ENCODE measurements around the gene ZCCHC7. TPM values are rescaled to one million over a fixed set of nuclear protein-coding genes. Genes with fewer than 3 reads are reported as not detected.
A peak's percentile ranks its signal among the peaks of the same experiment; 100 is the strongest.

ZCCHC7 gene
- total RNA-seq, 4 donors from 2014 or later: 12.1 to 19.1 (median 15.6) TPM

DNA sequence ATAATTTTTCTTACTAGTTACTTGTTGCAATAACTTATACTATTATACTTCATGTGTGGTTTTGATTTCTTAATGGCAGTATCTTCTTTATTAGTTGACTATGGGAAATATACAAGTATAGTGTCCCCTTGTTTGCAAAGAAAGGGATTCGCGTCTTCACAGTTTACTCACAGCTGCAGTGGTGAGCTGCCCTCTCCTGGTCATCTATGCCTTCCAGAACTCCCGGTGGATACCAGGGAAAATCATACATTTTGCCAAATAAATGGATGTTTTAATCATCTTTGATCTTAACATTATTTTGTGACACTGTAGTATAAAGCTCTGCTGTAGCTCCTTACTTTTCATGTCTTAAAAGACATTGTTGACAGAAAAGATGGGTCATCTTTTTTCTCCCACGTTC lies 142.0 kb downstream of the ZCCHC7 start:
- no peaks in the 10 kb centered on the region for H3K36me3 ChIP-seq
- H3K4me3 ChIP-seq: no peak overlapping the region
- intact Hi-C loops (cut with DNase I): no loop called here
- 84% methylated on average over 4 of the region's 4 CpGs for WGBS
- H3K27me3 ChIP-seq: no peaks in the 10 kb centered on the region
- TF ChIP-seq POLR2A (IDR thresholded peaks at IDR 0.05; ENCODE audit: low read depth) (no peak), EP300 (IDR thresholded peaks at IDR 0.05) (no peak), POLR2AphosphoS5 (IDR thresholded peaks at IDR 0.05) (no peak)
- TF ChIP-seq, protein P1, sequence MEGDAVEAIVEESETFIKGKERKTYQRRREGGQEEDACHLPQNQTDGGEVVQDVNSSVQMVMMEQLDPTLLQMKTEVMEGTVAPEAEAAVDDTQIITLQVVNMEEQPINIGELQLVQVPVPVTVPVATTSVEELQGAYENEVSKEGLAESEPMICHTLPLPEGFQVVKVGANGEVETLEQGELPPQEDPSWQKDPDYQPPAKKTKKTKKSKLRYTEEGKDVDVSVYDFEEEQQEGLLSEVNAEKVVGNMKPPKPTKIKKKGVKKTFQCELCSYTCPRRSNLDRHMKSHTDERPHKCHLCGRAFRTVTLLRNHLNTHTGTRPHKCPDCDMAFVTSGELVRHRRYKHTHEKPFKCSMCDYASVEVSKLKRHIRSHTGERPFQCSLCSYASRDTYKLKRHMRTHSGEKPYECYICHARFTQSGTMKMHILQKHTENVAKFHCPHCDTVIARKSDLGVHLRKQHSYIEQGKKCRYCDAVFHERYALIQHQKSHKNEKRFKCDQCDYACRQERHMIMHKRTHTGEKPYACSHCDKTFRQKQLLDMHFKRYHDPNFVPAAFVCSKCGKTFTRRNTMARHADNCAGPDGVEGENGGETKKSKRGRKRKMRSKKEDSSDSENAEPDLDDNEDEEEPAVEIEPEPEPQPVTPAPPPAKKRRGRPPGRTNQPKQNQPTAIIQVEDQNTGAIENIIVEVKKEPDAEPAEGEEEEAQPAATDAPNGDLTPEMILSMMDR (IDR thresholded peaks at IDR 0.05): peak in 1 of 3 experiments; percentile 13
- no peak for DNase-seq (ENCODE audit: extremely low spot score)
- no peaks in the 10 kb centered on the region for H3K9me3 ChIP-seq
- no peaks in the 10 kb centered on the region for H3K4me1 ChIP-seq
- H3K27ac ChIP-seq (replicated peaks in 1 of 4): no peak overlapping the region

- intact Hi-C loops (cut with DNase I): no loop called here
- H3K27me3 ChIP-seq: no peaks in the 10 kb centered on the region
- TF ChIP-seq, protein P1 (IDR thresholded peaks at IDR 0.05): no peak
- TF ChIP-seq POLR2AphosphoS5 (IDR thresholded peaks at IDR 0.05) (no peak), EP300 (IDR thresholded peaks at IDR 0.05) (no peak), POLR2A (IDR thresholded peaks at IDR 0.05; ENCODE audit: low read depth) (no peak)
- WGBS: 85% methylated on average over 1 of the region's 1 CpG
- no peak overlapping the region for H3K4me3 ChIP-seq
- no peaks in the 10 kb centered on the region for H3K4me1 ChIP-seq
- H3K9me3 ChIP-seq: no peaks in the 10 kb centered on the region
- no peaks in the 10 kb centered on the region for H3K36me3 ChIP-seq
- no peak overlapping the region for H3K27ac ChIP-seq (replicated peaks in 1 of 4)
- no peak for DNase-seq (ENCODE audit: extremely low spot score)
Observed at GRCh38 chr9:37264539-37264938, 144.2 kb downstream of the ZCCHC7 start.

DNA sequence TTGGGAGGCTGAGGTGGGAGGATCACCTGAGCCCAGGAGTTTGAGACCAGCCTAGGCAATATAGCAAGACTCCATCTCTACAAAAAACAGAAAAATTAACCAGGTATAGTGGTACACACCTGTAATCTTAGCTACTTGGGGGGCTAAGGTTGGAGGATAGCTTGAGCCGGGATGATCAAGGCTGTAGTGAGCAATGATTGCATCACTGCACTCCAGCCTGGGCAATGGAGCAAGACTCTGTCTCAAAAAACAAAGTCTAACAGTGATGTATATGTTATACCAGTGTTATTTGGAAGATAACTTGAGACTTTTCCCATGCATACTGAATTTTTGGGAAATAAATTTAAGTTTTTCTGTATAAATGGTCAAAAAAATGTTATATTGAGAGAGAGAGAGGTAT lies 146.3 kb downstream of the ZCCHC7 start:
- intact Hi-C loops (cut with DNase I): no loop called here

GRCh38 chr9:37269221-37269620 lies 148.8 kb downstream of the ZCCHC7 start:
- intact Hi-C loops (cut with DNase I): no loop called here
- Histone ChIP-seq H3K4me3 (no peak overlapping the region), H3K9me3 (peaks cover 0 to 4% (median 0%) of the 10 kb centered on the region in 4 donors), H3K27ac (replicated peaks in 1 of 4) (no peak overlapping the region), H3K36me3 (no peaks in the 10 kb centered on the region), H3K4me1 (no peaks in the 10 kb centered on the region), H3K27me3 (no peaks in the 10 kb centered on the region)
- 93% methylated on average over 5 of the region's 5 CpGs for WGBS
- TF ChIP-seq EP300 (IDR thresholded peaks at IDR 0.05): no peak
- no peak for TF ChIP-seq POLR2AphosphoS5 (IDR thresholded peaks at IDR 0.05)
- TF ChIP-seq, protein P1 (IDR thresholded peaks at IDR 0.05): no peak
- no peak for TF ChIP-seq POLR2A (IDR thresholded peaks at IDR 0.05; ENCODE audit: low read depth)
- no peak for DNase-seq (ENCODE audit: extremely low spot score)

More for the DNA sequence above, 146.3 kb downstream of the ZCCHC7 start:
- 100% methylated on average over 1 of the region's 1 CpG for WGBS
- Histone ChIP-seq H3K36me3 (no peaks in the 10 kb centered on the region), H3K4me3 (no peak overlapping the region), H3K4me1 (no peaks in the 10 kb centered on the region), H3K27me3 (no peaks in the 10 kb centered on the region), H3K9me3 (no peaks in the 10 kb centered on the region), H3K27ac (replicated peaks in 1 of 4) (no peak overlapping the region)
- no peak for DNase-seq (ENCODE audit: extremely low spot score)
- TF ChIP-seq EP300 (IDR thresholded peaks at IDR 0.05) (no peak), POLR2AphosphoS5 (IDR thresholded peaks at IDR 0.05) (no peak), POLR2A (IDR thresholded peaks at IDR 0.05; ENCODE audit: low read depth) (no peak)
- TF ChIP-seq, protein P1 (IDR thresholded peaks at IDR 0.05): no peak

- Histone ChIP-seq H3K27ac (replicated peaks in 1 of 4) (no peak overlapping the region), H3K36me3 (no peaks in the 10 kb centered on the region), H3K27me3 (no peaks in the 10 kb centered on the region), H3K4me1 (no peaks in the 10 kb centered on the region), H3K4me3 (no peak overlapping the region), H3K9me3 (peaks cover 0 to 4% (median 0%) of the 10 kb centered on the region in 4 donors)
- intact Hi-C loops (cut with DNase I): no loop called here
- no peak for DNase-seq (ENCODE audit: extremely low spot score)
- 91% methylated on average over 6 of the region's 6 CpGs for WGBS
- no peak for TF ChIP-seq EP300 (IDR thresholded peaks at IDR 0.05)
- no peak for TF ChIP-seq POLR2AphosphoS5 (IDR thresholded peaks at IDR 0.05)
- TF ChIP-seq, protein P1 (IDR thresholded peaks at IDR 0.05): no peak
- TF ChIP-seq POLR2A (IDR thresholded peaks at IDR 0.05; ENCODE audit: low read depth): no peak
Observed at GRCh38 chr9:37271679-37272078, 151.3 kb downstream of the ZCCHC7 start.
